AG04449 (cell line): Measurements from ENCODE around the gene MKI67.

Source experiments
- CTCF ChIA-PET: fragments of 350-600 bp; formaldehyde crosslinking; extraction: SDS; loops from one replicate; lab custom pipeline; 2021; ENCODE audit warnings: antibody characterized with exemption; lab: Yijun Ruan, JAX
- POLR2A ChIA-PET: fragments of 400-600, 350-600 bp; formaldehyde crosslinking; extraction: SDS; loops from one replicate; lab custom pipeline; 2020; ENCODE audit warnings: antibody characterized with exemption, inconsistent platforms; lab: Yijun Ruan, JAX
- DNase-seq: peaks from one replicate; pipeline ENCODE4 v3.0.0-alpha.2; 2010; ENCODE audit warnings: low read depth, low spot score
- H3K4me3 ChIP-seq: 2 replicates; pipeline ENCODE4 v1.5.1; 2011; ENCODE audit warnings: low read depth, mild to moderate bottlenecking, control low read depth, low read length
- TF ChIP-seq, protein P1 (sequence below): IDR thresholded peaks from one replicate; pipeline ENCODE4 v1.5.1; 2011; ENCODE audit warnings: mild to moderate bottlenecking, moderate library complexity, low read length, control low read depth, inconsistent platforms; ENCODE audit not compliant: insufficient read depth; ENCODE audit errors: missing control alignments

Gene MKI67

DNA sequence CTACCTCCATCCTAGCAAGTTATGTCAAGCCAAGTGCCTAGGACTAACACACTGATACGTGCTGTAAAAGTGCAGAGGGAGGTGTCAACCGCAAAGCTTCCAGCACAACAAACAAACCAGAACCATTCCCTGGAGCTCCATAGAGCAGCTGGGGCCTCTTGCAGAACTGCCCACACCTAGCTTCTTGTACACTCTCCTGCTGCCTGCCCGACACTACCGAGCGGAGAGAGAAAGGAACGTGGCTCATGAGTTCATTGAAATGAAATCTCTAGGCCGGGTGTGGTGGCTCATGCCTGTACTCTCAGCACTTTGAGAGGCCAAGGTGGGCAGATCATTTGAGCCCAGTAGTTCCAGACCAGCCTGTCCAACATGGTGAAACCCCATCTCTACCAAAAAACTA lies 73.5 kb downstream of the MKI67 start:
- H3K4me3 ChIP-seq = no peak overlapping the region
- TF ChIP-seq, protein P1, sequence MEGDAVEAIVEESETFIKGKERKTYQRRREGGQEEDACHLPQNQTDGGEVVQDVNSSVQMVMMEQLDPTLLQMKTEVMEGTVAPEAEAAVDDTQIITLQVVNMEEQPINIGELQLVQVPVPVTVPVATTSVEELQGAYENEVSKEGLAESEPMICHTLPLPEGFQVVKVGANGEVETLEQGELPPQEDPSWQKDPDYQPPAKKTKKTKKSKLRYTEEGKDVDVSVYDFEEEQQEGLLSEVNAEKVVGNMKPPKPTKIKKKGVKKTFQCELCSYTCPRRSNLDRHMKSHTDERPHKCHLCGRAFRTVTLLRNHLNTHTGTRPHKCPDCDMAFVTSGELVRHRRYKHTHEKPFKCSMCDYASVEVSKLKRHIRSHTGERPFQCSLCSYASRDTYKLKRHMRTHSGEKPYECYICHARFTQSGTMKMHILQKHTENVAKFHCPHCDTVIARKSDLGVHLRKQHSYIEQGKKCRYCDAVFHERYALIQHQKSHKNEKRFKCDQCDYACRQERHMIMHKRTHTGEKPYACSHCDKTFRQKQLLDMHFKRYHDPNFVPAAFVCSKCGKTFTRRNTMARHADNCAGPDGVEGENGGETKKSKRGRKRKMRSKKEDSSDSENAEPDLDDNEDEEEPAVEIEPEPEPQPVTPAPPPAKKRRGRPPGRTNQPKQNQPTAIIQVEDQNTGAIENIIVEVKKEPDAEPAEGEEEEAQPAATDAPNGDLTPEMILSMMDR = no peak
- ChIA-PET POLR2A (no interaction called here), CTCF (interaction anchor here (0.5 kb wide), 1 partner anchor 31 kb away, joined by 3 read pairs; no protein-coding TSS in a partner anchor)
- no peak for DNase-seq

- no peak for DNase-seq
- POLR2A ChIA-PET = no interaction called here
- H3K4me3 ChIP-seq = no peak overlapping the region
- TF ChIP-seq, protein P1 = no peak
- CTCF ChIA-PET = interaction anchor here (2.7 kb wide), 1 partner anchor 16 kb away, joined by 9 read pairs; no protein-coding TSS in a partner anchor
Observed at GRCh38 chr10:128051548-128051947, 74.7 kb downstream of the MKI67 start.

- TF ChIP-seq, protein P1 = no peak
- ChIA-PET CTCF (interaction anchor here (2.7 kb wide), 1 partner anchor 15 kb away, joined by 9 read pairs; no protein-coding TSS in a partner anchor), POLR2A (no interaction called here)
- no peak for DNase-seq
- no peak overlapping the region for H3K4me3 ChIP-seq
Observed at GRCh38 chr10:128050936-128051335, 75.3 kb downstream of the MKI67 start.

DNA sequence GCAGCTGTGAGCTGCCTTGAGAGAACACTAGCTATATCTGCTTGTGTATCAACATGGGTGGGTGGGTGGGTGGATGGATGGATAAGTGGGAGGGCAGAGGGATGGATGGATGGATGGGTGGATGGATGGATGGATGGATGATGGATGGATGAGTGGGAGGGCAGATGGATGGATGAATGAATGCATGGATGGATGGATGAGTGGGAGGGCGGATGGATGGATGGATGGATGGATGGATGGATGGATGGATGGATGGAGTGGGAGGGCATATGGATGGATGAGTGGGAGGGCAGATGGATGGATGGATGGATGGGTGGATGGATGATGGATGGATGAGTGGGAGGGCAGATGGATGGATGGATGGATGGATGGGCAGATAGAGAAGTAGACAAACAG lies 76.1 kb downstream of the MKI67 start:
- DNase-seq = no peak
- TF ChIP-seq, protein P1 = no peak
- no peak overlapping the region for H3K4me3 ChIP-seq
- POLR2A ChIA-PET = no interaction called here
- CTCF ChIA-PET = interaction anchor here (2.7 kb wide), 1 partner anchor 14 kb away, joined by 9 read pairs; no protein-coding TSS in a partner anchor

DNA sequence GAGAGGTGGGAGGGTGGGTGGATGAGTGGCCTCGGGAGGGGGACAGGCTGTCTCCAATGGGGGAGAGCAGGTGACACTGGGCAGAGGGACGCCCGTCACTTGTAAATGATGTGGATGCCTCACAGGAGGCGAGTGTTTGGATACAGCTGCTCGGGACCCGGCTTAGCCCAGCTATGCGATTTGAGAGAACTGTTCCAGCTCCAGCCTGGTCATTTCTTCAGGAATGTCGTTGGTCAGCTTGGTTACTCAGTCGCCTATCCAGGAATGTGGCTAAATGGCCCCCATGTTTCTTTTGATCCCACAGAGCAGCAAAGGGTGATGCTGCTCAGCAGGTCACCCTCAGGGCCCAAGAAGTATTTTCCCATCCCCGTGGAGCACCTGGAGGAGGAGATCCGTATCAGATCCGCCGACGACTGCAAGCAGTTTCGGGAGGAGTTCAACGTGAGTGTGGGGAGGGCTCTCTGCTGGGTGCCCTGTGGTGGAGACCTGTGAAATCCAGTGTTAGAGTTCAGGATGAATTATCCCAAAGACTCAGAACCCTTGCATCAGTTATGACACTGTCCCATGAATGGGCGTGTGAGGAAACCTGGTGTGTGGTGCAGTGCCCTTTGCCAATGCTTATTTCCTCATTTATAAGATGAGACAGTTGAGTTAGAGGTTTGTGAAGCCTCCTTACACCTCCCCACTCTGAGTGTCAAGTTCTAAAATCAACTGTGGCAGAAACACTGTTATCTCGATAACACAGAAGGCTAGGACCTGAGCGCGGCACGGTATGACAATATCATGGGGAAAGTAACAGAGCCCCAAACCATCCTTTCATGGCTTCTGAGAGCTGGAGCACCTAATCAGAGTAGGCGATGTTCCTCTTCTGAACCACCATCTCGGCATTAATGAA lies 76.8 kb downstream of the MKI67 start:
- CTCF ChIA-PET = interaction anchor here (1.2 to 2.7 kb wide), 3 partner anchors 14 to 101 kb away, joined by 4 to 9 read pairs (median 4); no protein-coding TSS in a partner anchor
- no peak for DNase-seq
- POLR2A ChIA-PET = no interaction called here
- TF ChIP-seq, protein P1 = no peak
- H3K4me3 ChIP-seq = no peak overlapping the region

DNA sequence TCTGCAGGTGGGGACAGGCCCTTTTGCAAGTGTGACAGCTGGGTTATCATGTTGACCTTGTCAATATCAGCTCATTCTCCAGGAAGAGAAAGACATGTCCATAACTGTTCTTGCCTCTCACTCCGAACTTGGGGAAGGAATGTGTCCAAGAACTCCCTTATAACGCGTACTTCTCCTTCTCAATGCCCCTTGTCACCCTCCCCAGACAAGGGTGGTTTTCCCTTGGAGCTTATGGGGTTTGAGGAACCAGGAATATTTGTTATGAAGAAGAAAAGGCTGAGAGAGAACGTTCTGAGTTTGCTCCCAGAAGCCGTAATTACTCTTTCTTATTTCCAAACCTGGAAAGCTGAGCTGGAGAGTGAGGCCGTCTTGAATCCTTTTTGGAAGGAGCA lies 77.4 kb downstream of the MKI67 start:
- TF ChIP-seq, protein P1 = no peak
- CTCF ChIA-PET = interaction anchor here (1.2 to 1.4 kb wide), 2 partner anchors 20 to 102 kb away, joined by 4 read pairs; no protein-coding TSS in a partner anchor
- H3K4me3 ChIP-seq = no peak overlapping the region

More for the DNA sequence above, 77.4 kb downstream of the MKI67 start:
- POLR2A ChIA-PET = no interaction called here
- no peak for DNase-seq
